Measurements from ENCODE around the gene DRC3. TPM values are rescaled to one million over a fixed set of nuclear protein-coding genes. Genes with fewer than 3 reads are reported as not detected.

DRC3 gene
- total RNA-seq, 1 experiment from 2014 or later = 2.4 TPM

- CTCF ChIA-PET = no interaction called here
- BruUV-seq (replicated peaks) = no TSS peak
- no peak for TF ChIP-seq JUND (IDR thresholded peaks at IDR 0.05)
- TF ChIP-seq ATF3 (IDR thresholded peaks at IDR 0.05) = no peak
Observed at GRCh38 chr17:18018411-18018921, 45.8 kb downstream of the DRC3 start.

GRCh38 chr17:18019838-18020154 is 47.1 kb downstream of the DRC3 start:
- Histone ChIP-seq H3K9me2 (ENCODE audit: insufficient read depth) (no peaks in the 10 kb centered on the region), H3K9ac (ENCODE audit: low read length) (no peak overlapping the region), H4K20me1 (ENCODE audit: insufficient read depth) (no peaks in the 10 kb centered on the region), H3K9me3 (ENCODE audit: control insufficient read depth in 1 of 2, insufficient read depth in 1 of 2, low read depth in 1 of 2, low read length in 2 of 2) (no peaks in the 10 kb centered on the region), H2AFZ (ENCODE audit: low read depth, low read length, poor library complexity, severe bottlenecking) (no peak overlapping the region), H3K4me3 (replicated peaks in 1 of 2; ENCODE audit: low read depth in 1 of 2, low read length in 2 of 2) (no peak overlapping the region), H3K27ac (ENCODE audit: low read depth, low read length) (no peak overlapping the region), H3K27me3 (ENCODE audit: insufficient read depth, low read length) (no peaks in the 10 kb centered on the region), H3K36me3 (ENCODE audit: control insufficient read depth in 1 of 2, insufficient read depth in 2 of 2, low read length in 2 of 2) (peaks cover 0 to 3% of the 10 kb centered on the region in 2 experiments; a peak in 1 of 4 replicates), H3K4me2 (ENCODE audit: low read length) (no peak overlapping the region), H3K79me2 (ENCODE audit: insufficient read depth, low read length) (no peaks in the 10 kb centered on the region), H3K4me1 (ENCODE audit: control insufficient read depth in 1 of 2, insufficient read depth in 2 of 2, low read length in 2 of 2) (no peaks in the 10 kb centered on the region)
- no peak for ATAC-seq
- intact Hi-C loops (cut with micrococcal nuclease) = no loop called here
- CTCF ChIA-PET = no interaction called here
- no TSS peak for BruUV-seq (replicated peaks)
- DNase-seq (ENCODE audit: low read depth, low spot score) = no peak
- TF ChIP-seq EZH2phosphoT487 (IDR thresholded peaks at IDR 0.05; ENCODE audit: borderline replicate concordance) = no peak
- TF ChIP-seq FOSL1 (IDR thresholded peaks at IDR 0.05; ENCODE audit: low read depth) = no peak
- no peak for TF ChIP-seq SP1 (IDR thresholded peaks at IDR 0.05; ENCODE audit: low read depth)
- RAD21 ChIA-PET (ENCODE audit: low non-redundant PET in 1 of 2, low total read pairs in 2 of 2, uncharacterized antibody in 2 of 2, unreplicated experiment in 2 of 2) = no interaction called here
- POLR2A ChIA-PET = no interaction called here

More at GRCh38 chr17:18018411-18018921, 45.8 kb downstream of the DRC3 start:
- H2AFZ ChIP-seq (ENCODE audit: low read depth, low read length, poor library complexity, severe bottlenecking) = no peak overlapping the region
- POLR2A ChIA-PET = no interaction called here
- H3K9me3 ChIP-seq (ENCODE audit: control insufficient read depth in 1 of 2, insufficient read depth in 1 of 2, low read depth in 1 of 2, low read length in 2 of 2) = no peaks in the 10 kb centered on the region
- no peaks in the 10 kb centered on the region for H4K20me1 ChIP-seq (ENCODE audit: insufficient read depth)
- intact Hi-C loops (cut with micrococcal nuclease) = no loop called here
- H3K4me3 ChIP-seq (replicated peaks in 1 of 2; ENCODE audit: low read depth in 1 of 2, low read length in 2 of 2) = no peak overlapping the region
- no peaks in the 10 kb centered on the region for H3K27me3 ChIP-seq (ENCODE audit: insufficient read depth, low read length)
- H3K4me1 ChIP-seq (ENCODE audit: control insufficient read depth in 1 of 2, insufficient read depth in 2 of 2, low read length in 2 of 2) = no peaks in the 10 kb centered on the region
- H3K36me3 ChIP-seq (ENCODE audit: control insufficient read depth in 1 of 2, insufficient read depth in 2 of 2, low read length in 2 of 2) = peaks cover 0 to 3% of the 10 kb centered on the region in 2 experiments; a peak in 1 of 4 replicates
- RAD21 ChIA-PET (ENCODE audit: low non-redundant PET in 1 of 2, low total read pairs in 2 of 2, uncharacterized antibody in 2 of 2, unreplicated experiment in 2 of 2) = no interaction called here
- no peak for ATAC-seq
- no peak overlapping the region for H3K27ac ChIP-seq (ENCODE audit: low read depth, low read length)
- H3K4me2 ChIP-seq (ENCODE audit: low read length) = no peak overlapping the region
- H3K79me2 ChIP-seq (ENCODE audit: insufficient read depth, low read length) = no peaks in the 10 kb centered on the region
- H3K9ac ChIP-seq (ENCODE audit: low read length) = no peak overlapping the region
- DNase-seq (ENCODE audit: low read depth, low spot score) = no peak
- H3K9me2 ChIP-seq (ENCODE audit: insufficient read depth) = no peaks in the 10 kb centered on the region

All from HCT116 (cell line).